ENCODE results near the gene GTF3C4. TPM values are rescaled to one million over a fixed set of nuclear protein-coding genes. Genes with fewer than 3 reads are reported as not detected.
A peak's percentile ranks its signal among the peaks of the same experiment; 100 is the strongest.

GTF3C4 gene
- total and polyA plus RNA-seq, 4 donors: 3.1 to 18.7 (median 10.8) TPM

DNA sequence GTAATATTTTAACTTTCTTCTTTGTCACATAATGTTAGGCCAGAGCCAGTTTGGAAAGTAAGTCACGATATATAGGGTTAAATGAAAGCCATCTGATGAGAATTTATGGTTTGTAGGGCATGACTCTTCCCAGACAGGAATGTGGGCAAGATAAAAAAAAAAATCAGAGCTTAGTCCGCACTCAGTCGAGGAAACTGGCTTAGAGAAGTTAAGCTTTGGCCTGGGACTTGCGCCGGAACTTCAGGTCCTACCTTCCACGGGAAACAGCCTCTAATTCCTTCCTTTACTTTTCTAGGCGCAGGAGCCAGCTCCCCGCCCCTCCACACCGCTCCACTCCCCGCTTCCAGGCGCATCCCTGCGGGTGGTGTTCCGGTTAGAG, 956 bp upstream of the GTF3C4 start:
- DNase-seq (no peak), ATAC-seq (ENCODE audit: insufficient read depth, low FRiP score) (peak; percentile 31)

DNA sequence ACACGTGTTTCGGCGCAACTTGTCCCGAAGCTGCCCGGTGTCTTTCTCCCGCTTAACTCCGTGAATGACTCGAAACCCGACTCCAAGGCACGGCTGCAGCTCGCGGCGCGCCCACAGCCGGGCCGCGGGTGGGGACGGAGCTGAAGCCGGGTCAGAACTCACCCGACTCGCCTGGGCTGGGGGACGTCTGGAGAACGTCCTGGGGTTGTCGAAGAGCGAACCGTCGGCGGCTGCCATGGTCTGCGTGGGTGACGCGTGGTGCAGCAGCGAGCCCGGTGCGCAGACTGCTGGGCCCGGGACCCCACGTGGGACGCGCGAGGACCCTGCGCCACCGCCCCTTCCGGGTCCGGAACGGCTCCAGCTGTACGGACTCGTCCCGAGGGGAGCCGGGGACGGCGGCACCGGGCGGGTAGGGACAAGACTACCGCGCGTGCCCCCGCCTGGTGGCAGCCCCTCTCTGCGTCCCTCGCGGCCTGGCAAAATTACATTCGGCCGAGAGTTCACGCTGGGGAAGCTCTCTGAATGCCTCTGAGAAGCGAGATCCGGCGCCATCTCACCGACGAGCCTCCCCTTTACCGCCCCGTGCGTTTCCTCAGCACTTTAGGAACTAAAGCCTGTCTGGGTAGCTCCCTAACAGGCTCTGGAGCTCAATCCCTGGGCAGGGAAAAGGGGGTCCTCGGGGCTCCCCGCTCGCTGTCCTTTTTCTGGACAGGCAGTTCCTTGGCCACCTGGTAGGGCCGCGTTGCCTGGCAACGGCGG, 387 bp upstream of the GTF3C4 start, which contains the start of gene DDX31:
Gene DDX31 (minus strand): TSS at position 286 of the 759 bp plus-strand sequence. CDS start 49 bp downstream, at position 237.
- ATAC-seq (ENCODE audit: insufficient read depth, low FRiP score) (peak; percentile 92), DNase-seq (peak; percentile 89 to 91 (median 90))
- Histone ChIP-seq H3K4me1 (ENCODE audit: control insufficient read depth in 5 of 5, insufficient read depth in 5 of 5, low read length in 5 of 5) (peaks cover 0 to 24% (median 7%) of the 10 kb centered on the region in 5 donors), H3K9me3 (ENCODE audit: control insufficient read depth in 4 of 4, insufficient read depth in 3 of 4, low read length in 3 of 4) (peaks cover 0 to 2% (median 0%) of the 10 kb centered on the region in 4 donors), H3K4me3 (peak within 1 kb of the TSS; percentile 98), H3K27me3 (ENCODE audit: control insufficient read depth in 3 of 3, insufficient read depth in 3 of 3, low read length in 2 of 3) (no peaks in the 10 kb centered on the region), H3K36me3 (ENCODE audit: control insufficient read depth in 4 of 4, insufficient read depth in 4 of 4, low read length in 4 of 4) (peaks cover 0 to 2% (median 0%) of the 10 kb centered on the region in 4 donors), H3K27ac (ENCODE audit: low read depth in 1 of 2, low read length in 1 of 2) (peak within 1 kb of the TSS; percentile 92 to 99), H3K9ac (ENCODE audit: insufficient read depth in 1 of 2, low read length in 2 of 2) (peak within 1 kb of the TSS; percentile 77 to 82)
- WGBS, 2 donors: 0% methylated on average over 75 to 77 of the region's 77 CpGs
- TF ChIP-seq, protein P1, sequence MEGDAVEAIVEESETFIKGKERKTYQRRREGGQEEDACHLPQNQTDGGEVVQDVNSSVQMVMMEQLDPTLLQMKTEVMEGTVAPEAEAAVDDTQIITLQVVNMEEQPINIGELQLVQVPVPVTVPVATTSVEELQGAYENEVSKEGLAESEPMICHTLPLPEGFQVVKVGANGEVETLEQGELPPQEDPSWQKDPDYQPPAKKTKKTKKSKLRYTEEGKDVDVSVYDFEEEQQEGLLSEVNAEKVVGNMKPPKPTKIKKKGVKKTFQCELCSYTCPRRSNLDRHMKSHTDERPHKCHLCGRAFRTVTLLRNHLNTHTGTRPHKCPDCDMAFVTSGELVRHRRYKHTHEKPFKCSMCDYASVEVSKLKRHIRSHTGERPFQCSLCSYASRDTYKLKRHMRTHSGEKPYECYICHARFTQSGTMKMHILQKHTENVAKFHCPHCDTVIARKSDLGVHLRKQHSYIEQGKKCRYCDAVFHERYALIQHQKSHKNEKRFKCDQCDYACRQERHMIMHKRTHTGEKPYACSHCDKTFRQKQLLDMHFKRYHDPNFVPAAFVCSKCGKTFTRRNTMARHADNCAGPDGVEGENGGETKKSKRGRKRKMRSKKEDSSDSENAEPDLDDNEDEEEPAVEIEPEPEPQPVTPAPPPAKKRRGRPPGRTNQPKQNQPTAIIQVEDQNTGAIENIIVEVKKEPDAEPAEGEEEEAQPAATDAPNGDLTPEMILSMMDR (IDR thresholded peaks at IDR 0.05; ENCODE audit: control extremely low read depth, extremely low read depth): no peak

More for the DNA sequence above, 956 bp upstream of the GTF3C4 start:
- Histone ChIP-seq H3K27ac (ENCODE audit: low read depth in 1 of 2, low read length in 1 of 2) (peak overlapping the region; percentile 92 to 99), H3K27me3 (ENCODE audit: control insufficient read depth in 3 of 3, insufficient read depth in 3 of 3, low read length in 2 of 3) (no peaks in the 10 kb centered on the region), H3K36me3 (ENCODE audit: control insufficient read depth in 4 of 4, insufficient read depth in 4 of 4, low read length in 4 of 4) (peaks cover 0 to 2% (median under 1%) of the 10 kb centered on the region in 4 donors), H3K9me3 (ENCODE audit: control insufficient read depth in 4 of 4, insufficient read depth in 3 of 4, low read length in 3 of 4) (peaks cover 0 to 2% (median 0%) of the 10 kb centered on the region in 4 donors), H3K9ac (ENCODE audit: insufficient read depth in 1 of 2, low read length in 2 of 2) (peak overlapping the region; percentile 70 to 76), H3K4me3 (peak overlapping the region; percentile 98), H3K4me1 (ENCODE audit: control insufficient read depth in 5 of 5, insufficient read depth in 5 of 5, low read length in 5 of 5) (peaks cover 0 to 24% (median 7%) of the 10 kb centered on the region in 5 donors)
- TF ChIP-seq, protein P1 (IDR thresholded peaks at IDR 0.05; ENCODE audit: control extremely low read depth, extremely low read depth): no peak
- 0 to 1% methylated on average over 13 of the region's 13 CpGs for WGBS, 2 donors

DNA sequence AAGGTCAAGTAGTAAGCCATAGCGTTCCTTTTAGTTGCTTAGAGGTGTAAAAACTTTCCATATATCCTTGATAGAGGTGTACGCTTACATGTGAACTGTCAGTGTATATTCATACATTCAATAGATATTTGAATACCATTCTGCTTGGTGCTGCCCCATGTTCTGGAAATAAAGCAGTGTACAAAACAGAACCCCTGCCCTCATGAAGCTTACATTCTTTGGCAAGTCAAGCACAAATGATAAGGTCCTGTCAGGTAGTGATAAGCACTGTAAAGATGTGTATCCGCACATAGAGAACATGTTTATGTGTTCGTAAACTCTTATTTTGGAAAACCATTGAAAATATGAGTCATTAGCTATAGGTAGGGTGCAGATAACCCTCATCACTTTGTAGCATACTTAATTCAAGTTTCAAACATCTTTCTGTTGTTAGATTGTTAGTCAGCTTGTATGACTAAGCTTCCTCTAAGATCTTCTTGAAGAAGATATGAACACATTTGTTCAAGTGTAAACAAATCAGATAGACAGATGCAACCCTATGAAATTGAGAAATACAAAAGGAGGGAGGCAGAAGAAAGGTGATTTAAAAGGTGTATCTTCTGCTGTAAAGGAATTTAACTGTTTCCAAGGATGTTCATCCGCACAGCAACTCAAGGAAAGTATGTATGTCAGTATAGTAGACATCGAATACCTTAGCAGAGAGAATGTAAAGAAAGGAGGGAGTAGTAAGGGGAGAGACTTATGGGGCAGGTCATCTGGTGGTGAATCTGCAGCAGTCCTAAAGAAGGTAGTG, 1.6 kb downstream of the GTF3C4 start:
- TF ChIP-seq, protein P1 (IDR thresholded peaks at IDR 0.05; ENCODE audit: control extremely low read depth, extremely low read depth): no peak
- peak overlapping the region in 1 of 2 donors; percentile 77 for H3K9ac ChIP-seq (ENCODE audit: insufficient read depth in 1 of 2, low read length in 2 of 2)
- DNase-seq (no peak), ATAC-seq (ENCODE audit: insufficient read depth, low FRiP score) (no peak)
- H3K4me1 ChIP-seq (ENCODE audit: control insufficient read depth in 5 of 5, insufficient read depth in 5 of 5, low read length in 5 of 5): peaks cover 0 to 24% (median 7%) of the 10 kb centered on the region in 5 donors
- H3K4me3 ChIP-seq: no peak overlapping the region
- H3K9me3 ChIP-seq (ENCODE audit: control insufficient read depth in 4 of 4, insufficient read depth in 3 of 4, low read length in 3 of 4): peaks cover 0 to 2% (median 0%) of the 10 kb centered on the region in 4 donors
- no peaks in the 10 kb centered on the region for H3K27me3 ChIP-seq (ENCODE audit: control insufficient read depth in 3 of 3, insufficient read depth in 3 of 3, low read length in 2 of 3)
- 86 to 88% methylated on average over 6 of the region's 6 CpGs for WGBS, 2 donors
- H3K27ac ChIP-seq (ENCODE audit: low read depth in 1 of 2, low read length in 1 of 2): no peak overlapping the region
- no peaks in the 10 kb centered on the region for H3K36me3 ChIP-seq (ENCODE audit: control insufficient read depth in 4 of 4, insufficient read depth in 4 of 4, low read length in 4 of 4)
